GM23338 (cell line): Measurements from ENCODE around the gene ATOH7. TPM values are rescaled to one million over a fixed set of nuclear protein-coding genes. Genes with fewer than 3 reads are reported as not detected.
A peak's percentile ranks its signal among the peaks of the same experiment; 100 is the strongest.

Experiments
- ATAC-seq: fragments of 200-7000 bp; cut with Tn5 transposase; 3 replicates; pipeline ENCODE4 v1.9.1; 2020
- DNase-seq: peaks from one replicate; pipeline ENCODE4 v3.0.0-alpha.2; 2015; ENCODE audit warnings: low spot score
- H2AFZ ChIP-seq: fragments of 200-600 bp; sonication (generic); 2 replicates; pipeline ENCODE4 v1.8.0; 2016; ENCODE audit warnings: antibody characterized with exemption, mild to moderate bottlenecking, moderate library complexity
- H3F3A ChIP-seq: fragments of 200-600 bp; sonication (generic); replicated peaks from 2 replicates; pipeline ENCODE4 v1.8.0; 2017; ENCODE audit warnings: antibody characterized with exemption, mixed run types, low read depth
- H3K27ac ChIP-seq: fragments of 200-600 bp; sonication (generic); 2 replicates; pipeline ENCODE4 v1.6.1; 2016; ENCODE audit warnings: low read depth
- H3K27me3 ChIP-seq: fragments of 200-600 bp; sonication (generic); 2 replicates; pipeline ENCODE4 v1.8.0; 2016; ENCODE audit warnings: mild to moderate bottlenecking, mixed run types, moderate library complexity; ENCODE audit not compliant: insufficient read depth
- H3K36me3 ChIP-seq: fragments of 200-600 bp; sonication (generic); 2 replicates; pipeline ENCODE4 v1.8.0; 2016; ENCODE audit warnings: mild to moderate bottlenecking; ENCODE audit not compliant: insufficient read depth
- H3K4me1 ChIP-seq: fragments of 200-600 bp; sonication (generic); 2 replicates; pipeline ENCODE4 v1.8.0; 2016; ENCODE audit warnings: mild to moderate bottlenecking, moderate library complexity; ENCODE audit not compliant: insufficient read depth
- H3K4me2 ChIP-seq: fragments of 200-600 bp; sonication (generic); 2 replicates; pipeline ENCODE4 v1.7.1; 2017; ENCODE audit warnings: mixed run types
- H3K4me3 ChIP-seq: fragments of 200-600 bp; sonication (generic); 2 replicates; pipeline ENCODE4 v1.6.1; 2016; ENCODE audit warnings: mixed run types
- H3K79me2 ChIP-seq: fragments of 200-600 bp; sonication (generic); replicated peaks from 2 replicates; pipeline ENCODE4 v1.8.0; 2017; ENCODE audit warnings: mild to moderate bottlenecking; ENCODE audit not compliant: insufficient read depth
- H3K9me2 ChIP-seq: fragments of 200-600 bp; sonication (generic); 2 replicates; pipeline ENCODE4 v1.8.0; 2017; ENCODE audit not compliant: insufficient read depth
- H4K20me1 ChIP-seq: fragments of 200-600 bp; sonication (generic); replicated peaks from 2 replicates; pipeline ENCODE4 v1.8.0; 2017; ENCODE audit warnings: mild to moderate bottlenecking; ENCODE audit not compliant: insufficient read depth
- H3K27ac Mint-ChIP-seq: 2 replicates; pipeline ENCODE4 v1.8.0; 2020; ENCODE audit warnings: inconsistent platforms, mild to moderate bottlenecking, moderate library complexity, mixed read lengths
- H3K27me3 Mint-ChIP-seq: 3 replicates; pipeline ENCODE4 v1.8.0; 2022; ENCODE audit warnings: low read depth, mild to moderate bottlenecking, moderate library complexity, mixed read lengths, inconsistent platforms; ENCODE audit not compliant: insufficient read depth, poor library complexity
- H3K36me3 Mint-ChIP-seq: 3 replicates; pipeline ENCODE4 v1.8.0; 2021; ENCODE audit warnings: low read depth, mild to moderate bottlenecking, inconsistent platforms, moderate library complexity, mixed read lengths
- H3K4me1 Mint-ChIP-seq: 3 replicates; pipeline ENCODE4 v1.8.0; 2020; ENCODE audit warnings: mild to moderate bottlenecking, inconsistent platforms, mixed read lengths
- H3K4me3 Mint-ChIP-seq: 3 replicates; pipeline ENCODE4 v1.8.0; 2021; ENCODE audit warnings: moderate library complexity, mild to moderate bottlenecking, inconsistent platforms, mixed read lengths
- H3K9me3 Mint-ChIP-seq: 3 replicates; pipeline ENCODE4 v1.8.0; 2020; ENCODE audit warnings: moderate library complexity, mild to moderate bottlenecking, inconsistent platforms, mixed read lengths
- CREB1 ChIP-seq: fragments of 250-450 bp; sonication (Bioruptor Pico); IDR thresholded peaks from 2 replicates; pipeline ENCODE4 v1.5.0; 2020; ENCODE audit warnings: low read depth, mild to moderate bottlenecking, moderate library complexity
- ETS1 ChIP-seq: IDR thresholded peaks from 2 replicates; pipeline ENCODE4 v1.6.1; 2016; ENCODE audit warnings: antibody characterized with exemption
- EZH2 ChIP-seq: fragments of 200-600 bp; sonication (generic); IDR thresholded peaks from one replicate; pipeline ENCODE4 v1.8.0; 2017; ENCODE audit warnings: antibody characterized with exemption, mild to moderate bottlenecking, low read depth; ENCODE audit not compliant: unreplicated experiment
- EZH2phosphoT487 ChIP-seq: fragments of 200-600 bp; sonication (generic); IDR thresholded peaks from one replicate; pipeline ENCODE4 v1.8.1; 2018; ENCODE audit warnings: antibody characterized with exemption; ENCODE audit not compliant: unreplicated experiment
- JUNB ChIP-seq: IDR thresholded peaks from one replicate; pipeline ENCODE4 v1.6.1; 2016; ENCODE audit warnings: antibody characterized with exemption; ENCODE audit not compliant: unreplicated experiment
- NANOG ChIP-seq: IDR thresholded peaks from 2 replicates; pipeline ENCODE4 v1.6.1; 2016; ENCODE audit warnings: antibody characterized with exemption, borderline replicate concordance
- POLR2AphosphoS5 ChIP-seq: IDR thresholded peaks from 2 replicates; pipeline ENCODE4 v1.6.1; 2016; ENCODE audit warnings: antibody characterized with exemption, low read depth
- STAT1 ChIP-seq: IDR thresholded peaks from one replicate; pipeline ENCODE4 v1.6.1; 2016; ENCODE audit warnings: antibody characterized with exemption; ENCODE audit not compliant: unreplicated experiment
- ZNF114 ChIP-seq: fragments of 250-450 bp; sonication (Bioruptor Pico); IDR thresholded peaks from 2 replicates; pipeline ENCODE4 v1.5.0; 2020; ENCODE audit warnings: mild to moderate bottlenecking, moderate library complexity
- ZNF331 ChIP-seq: fragments of 250-450 bp; sonication (Bioruptor Pico); IDR thresholded peaks from 2 replicates; pipeline ENCODE4 v1.5.0; 2020; ENCODE audit warnings: low read depth, mild to moderate bottlenecking, moderate library complexity
- polyA plus RNA-seq: library from polyadenylated mRNA; unstranded; fragments of >200 nt; fragmentation: Nextera tagmentation; extraction: Ambion mirVana; gene quantifications from 2 replicates; pipeline ENCODE4 v1.2.1, GENCODE V29; 2016
- total RNA-seq: library from RNA; depleted of rRNA; stranded (reverse); fragments of >200 nt; shearing (Covaris generic); gene quantifications from 2 replicates; pipeline ENCODE4 v1.2.3, GENCODE V29; 2014
- TF ChIP-seq, protein P1 (sequence below), 2 experiments: fragments of 200-600 bp in 1 of 2; sonication (generic) in 1 of 2; conservative IDR thresholded peaks; 2 replicates each; pipeline versions ENCODE4 v1.5.1 to v1.6.1; 2016 to 2017; ENCODE audit warnings: antibody characterized with exemption in 2 of 2, low read depth in 2 of 2, mild to moderate bottlenecking in 2 of 2, moderate library complexity in 1 of 2
- TF ChIP-seq, protein P2 (sequence below): fragments of 250-450 bp; sonication (Bioruptor Pico); IDR thresholded peaks from 2 replicates; pipeline ENCODE4 v1.5.0; 2020; ENCODE audit warnings: mild to moderate bottlenecking, moderate library complexity
- TF ChIP-seq, protein P3 (sequence below): IDR thresholded peaks from one replicate; pipeline ENCODE4 v1.6.1; 2018; ENCODE audit warnings: antibody characterized with exemption; ENCODE audit not compliant: unreplicated experiment

ATOH7 gene
- total and polyA plus RNA-seq, 2 experiments from 2014 or later: 0.23 to 1.2 TPM

- TF ChIP-seq ETS1 (no peak), CREB1 (CRISPR knock-in tag) (no peak), POLR2AphosphoS5 (no peak), ZNF331 (CRISPR knock-in tag) (no peak), JUNB (no peak), EZH2 (no peak), EZH2phosphoT487 (no peak), NANOG (no peak), STAT1 (no peak), ZNF114 (CRISPR knock-in tag) (no peak)
- TF ChIP-seq, protein P1, sequence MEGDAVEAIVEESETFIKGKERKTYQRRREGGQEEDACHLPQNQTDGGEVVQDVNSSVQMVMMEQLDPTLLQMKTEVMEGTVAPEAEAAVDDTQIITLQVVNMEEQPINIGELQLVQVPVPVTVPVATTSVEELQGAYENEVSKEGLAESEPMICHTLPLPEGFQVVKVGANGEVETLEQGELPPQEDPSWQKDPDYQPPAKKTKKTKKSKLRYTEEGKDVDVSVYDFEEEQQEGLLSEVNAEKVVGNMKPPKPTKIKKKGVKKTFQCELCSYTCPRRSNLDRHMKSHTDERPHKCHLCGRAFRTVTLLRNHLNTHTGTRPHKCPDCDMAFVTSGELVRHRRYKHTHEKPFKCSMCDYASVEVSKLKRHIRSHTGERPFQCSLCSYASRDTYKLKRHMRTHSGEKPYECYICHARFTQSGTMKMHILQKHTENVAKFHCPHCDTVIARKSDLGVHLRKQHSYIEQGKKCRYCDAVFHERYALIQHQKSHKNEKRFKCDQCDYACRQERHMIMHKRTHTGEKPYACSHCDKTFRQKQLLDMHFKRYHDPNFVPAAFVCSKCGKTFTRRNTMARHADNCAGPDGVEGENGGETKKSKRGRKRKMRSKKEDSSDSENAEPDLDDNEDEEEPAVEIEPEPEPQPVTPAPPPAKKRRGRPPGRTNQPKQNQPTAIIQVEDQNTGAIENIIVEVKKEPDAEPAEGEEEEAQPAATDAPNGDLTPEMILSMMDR (conservative IDR thresholded peaks at IDR 0.05; ENCODE audit: low read depth in 2 of 2): no peak
- TF ChIP-seq, protein P2, sequence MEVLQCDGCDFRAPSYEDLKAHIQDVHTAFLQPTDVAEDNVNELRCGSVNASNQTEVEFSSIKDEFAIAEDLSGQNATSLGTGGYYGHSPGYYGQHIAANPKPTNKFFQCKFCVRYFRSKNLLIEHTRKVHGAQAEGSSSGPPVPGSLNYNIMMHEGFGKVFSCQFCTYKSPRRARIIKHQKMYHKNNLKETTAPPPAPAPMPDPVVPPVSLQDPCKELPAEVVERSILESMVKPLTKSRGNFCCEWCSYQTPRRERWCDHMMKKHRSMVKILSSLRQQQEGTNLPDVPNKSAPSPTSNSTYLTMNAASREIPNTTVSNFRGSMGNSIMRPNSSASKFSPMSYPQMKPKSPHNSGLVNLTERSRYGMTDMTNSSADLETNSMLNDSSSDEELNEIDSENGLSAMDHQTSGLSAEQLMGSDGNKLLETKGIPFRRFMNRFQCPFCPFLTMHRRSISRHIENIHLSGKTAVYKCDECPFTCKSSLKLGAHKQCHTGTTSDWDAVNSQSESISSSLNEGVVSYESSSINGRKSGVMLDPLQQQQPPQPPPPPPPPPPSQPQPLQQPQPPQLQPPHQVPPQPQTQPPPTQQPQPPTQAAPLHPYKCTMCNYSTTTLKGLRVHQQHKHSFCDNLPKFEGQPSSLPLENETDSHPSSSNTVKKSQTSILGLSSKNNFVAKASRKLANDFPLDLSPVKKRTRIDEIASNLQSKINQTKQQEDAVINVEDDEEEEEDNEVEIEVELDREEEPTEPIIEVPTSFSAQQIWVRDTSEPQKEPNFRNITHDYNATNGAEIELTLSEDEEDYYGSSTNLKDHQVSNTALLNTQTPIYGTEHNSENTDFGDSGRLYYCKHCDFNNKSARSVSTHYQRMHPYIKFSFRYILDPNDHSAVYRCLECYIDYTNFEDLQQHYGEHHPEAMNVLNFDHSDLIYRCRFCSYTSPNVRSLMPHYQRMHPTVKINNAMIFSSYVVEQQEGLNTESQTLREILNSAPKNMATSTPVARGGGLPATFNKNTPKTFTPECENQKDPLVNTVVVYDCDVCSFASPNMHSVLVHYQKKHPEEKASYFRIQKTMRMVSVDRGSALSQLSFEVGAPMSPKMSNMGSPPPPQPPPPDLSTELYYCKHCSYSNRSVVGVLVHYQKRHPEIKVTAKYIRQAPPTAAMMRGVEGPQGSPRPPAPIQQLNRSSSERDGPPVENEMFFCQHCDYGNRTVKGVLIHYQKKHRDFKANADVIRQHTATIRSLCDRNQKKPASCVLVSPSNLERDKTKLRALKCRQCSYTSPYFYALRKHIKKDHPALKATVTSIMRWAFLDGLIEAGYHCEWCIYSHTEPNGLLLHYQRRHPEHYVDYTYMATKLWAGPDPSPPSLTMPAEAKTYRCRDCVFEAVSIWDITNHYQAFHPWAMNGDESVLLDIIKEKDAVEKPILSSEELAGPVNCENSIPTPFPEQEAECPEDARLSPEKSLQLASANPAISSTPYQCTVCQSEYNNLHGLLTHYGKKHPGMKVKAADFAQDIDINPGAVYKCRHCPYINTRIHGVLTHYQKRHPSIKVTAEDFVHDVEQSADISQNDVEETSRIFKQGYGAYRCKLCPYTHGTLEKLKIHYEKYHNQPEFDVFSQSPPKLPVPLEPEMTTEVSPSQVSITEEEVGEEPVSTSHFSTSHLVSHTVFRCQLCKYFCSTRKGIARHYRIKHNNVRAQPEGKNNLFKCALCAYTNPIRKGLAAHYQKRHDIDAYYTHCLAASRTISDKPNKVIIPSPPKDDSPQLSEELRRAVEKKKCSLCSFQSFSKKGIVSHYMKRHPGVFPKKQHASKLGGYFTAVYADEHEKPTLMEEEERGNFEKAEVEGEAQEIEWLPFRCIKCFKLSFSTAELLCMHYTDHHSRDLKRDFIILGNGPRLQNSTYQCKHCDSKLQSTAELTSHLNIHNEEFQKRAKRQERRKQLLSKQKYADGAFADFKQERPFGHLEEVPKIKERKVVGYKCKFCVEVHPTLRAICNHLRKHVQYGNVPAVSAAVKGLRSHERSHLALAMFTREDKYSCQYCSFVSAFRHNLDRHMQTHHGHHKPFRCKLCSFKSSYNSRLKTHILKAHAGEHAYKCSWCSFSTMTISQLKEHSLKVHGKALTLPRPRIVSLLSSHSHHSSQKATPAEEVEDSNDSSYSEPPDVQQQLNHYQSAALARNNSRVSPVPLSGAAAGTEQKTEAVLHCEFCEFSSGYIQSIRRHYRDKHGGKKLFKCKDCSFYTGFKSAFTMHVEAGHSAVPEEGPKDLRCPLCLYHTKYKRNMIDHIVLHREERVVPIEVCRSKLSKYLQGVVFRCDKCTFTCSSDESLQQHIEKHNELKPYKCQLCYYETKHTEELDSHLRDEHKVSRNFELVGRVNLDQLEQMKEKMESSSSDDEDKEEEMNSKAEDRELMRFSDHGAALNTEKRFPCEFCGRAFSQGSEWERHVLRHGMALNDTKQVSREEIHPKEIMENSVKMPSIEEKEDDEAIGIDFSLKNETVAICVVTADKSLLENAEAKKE (CRISPR knock-in tag): no peak
- TF ChIP-seq, protein P3, sequence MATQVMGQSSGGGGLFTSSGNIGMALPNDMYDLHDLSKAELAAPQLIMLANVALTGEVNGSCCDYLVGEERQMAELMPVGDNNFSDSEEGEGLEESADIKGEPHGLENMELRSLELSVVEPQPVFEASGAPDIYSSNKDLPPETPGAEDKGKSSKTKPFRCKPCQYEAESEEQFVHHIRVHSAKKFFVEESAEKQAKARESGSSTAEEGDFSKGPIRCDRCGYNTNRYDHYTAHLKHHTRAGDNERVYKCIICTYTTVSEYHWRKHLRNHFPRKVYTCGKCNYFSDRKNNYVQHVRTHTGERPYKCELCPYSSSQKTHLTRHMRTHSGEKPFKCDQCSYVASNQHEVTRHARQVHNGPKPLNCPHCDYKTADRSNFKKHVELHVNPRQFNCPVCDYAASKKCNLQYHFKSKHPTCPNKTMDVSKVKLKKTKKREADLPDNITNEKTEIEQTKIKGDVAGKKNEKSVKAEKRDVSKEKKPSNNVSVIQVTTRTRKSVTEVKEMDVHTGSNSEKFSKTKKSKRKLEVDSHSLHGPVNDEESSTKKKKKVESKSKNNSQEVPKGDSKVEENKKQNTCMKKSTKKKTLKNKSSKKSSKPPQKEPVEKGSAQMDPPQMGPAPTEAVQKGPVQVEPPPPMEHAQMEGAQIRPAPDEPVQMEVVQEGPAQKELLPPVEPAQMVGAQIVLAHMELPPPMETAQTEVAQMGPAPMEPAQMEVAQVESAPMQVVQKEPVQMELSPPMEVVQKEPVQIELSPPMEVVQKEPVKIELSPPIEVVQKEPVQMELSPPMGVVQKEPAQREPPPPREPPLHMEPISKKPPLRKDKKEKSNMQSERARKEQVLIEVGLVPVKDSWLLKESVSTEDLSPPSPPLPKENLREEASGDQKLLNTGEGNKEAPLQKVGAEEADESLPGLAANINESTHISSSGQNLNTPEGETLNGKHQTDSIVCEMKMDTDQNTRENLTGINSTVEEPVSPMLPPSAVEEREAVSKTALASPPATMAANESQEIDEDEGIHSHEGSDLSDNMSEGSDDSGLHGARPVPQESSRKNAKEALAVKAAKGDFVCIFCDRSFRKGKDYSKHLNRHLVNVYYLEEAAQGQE: no peak
- no peak overlapping the region for H3K27ac Mint-ChIP-seq
These were observed 13.1 kb downstream of the ATOH7 start for GRCh38 chr10:68218786-68219185.

More at GRCh38 chr10:68218786-68219185, 13.1 kb downstream of the ATOH7 start:
- no peaks in the 10 kb centered on the region for H3K36me3 Mint-ChIP-seq
- DNase-seq (no peak), ATAC-seq (no peak)
- Histone ChIP-seq H3K4me2 (no peak overlapping the region), H3K4me3 (no peak overlapping the region), H3K36me3 (no peaks in the 10 kb centered on the region), H3K79me2 (no peaks in the 10 kb centered on the region), H3K27ac (no peak overlapping the region), H2AFZ (0 out of 2 replicates have a peak overlapping the region, but pooled peaks have one; percentile 18), H3K27me3 (no peaks in the 10 kb centered on the region), H3K9me2 (0 out of 2 replicates have a peak, but pooled peaks cover 4% of the 10 kb centered on the region), H3K4me1 (no peaks in the 10 kb centered on the region), H3F3A (no peaks in the 10 kb centered on the region), H4K20me1 (no peaks in the 10 kb centered on the region)
- H3K4me3 Mint-ChIP-seq: no peak overlapping the region
- H3K4me1 Mint-ChIP-seq: no peaks in the 10 kb centered on the region; the same call in 2 of the 3 replicates
- no peaks in the 10 kb centered on the region for H3K9me3 Mint-ChIP-seq
- H3K27me3 Mint-ChIP-seq: no peaks in the 10 kb centered on the region
